Measurements from ENCODE around the gene TMEM229B.

- TF ChIP-seq BHLHE40 (IDR thresholded peaks at IDR 0.05; ENCODE audit: low read depth, low read length), result no peak
- TF ChIP-seq CTCF (conservative IDR thresholded peaks at IDR 0.05; ENCODE audit: low read depth, low read length), result no peak
- no peak for TF ChIP-seq RCOR1 (IDR thresholded peaks at IDR 0.05; ENCODE audit: insufficient replicate concordance, low read length)
- no peak for TF ChIP-seq SMC3 (IDR thresholded peaks at IDR 0.05; ENCODE audit: low read depth, low read length)
- TF ChIP-seq MXI1 (IDR thresholded peaks at IDR 0.05; ENCODE audit: borderline replicate concordance, low read depth, low read length), result no peak
- TF ChIP-seq POLR2A (IDR thresholded peaks at IDR 0.05; ENCODE audit: low read depth, low read length), result no peak
Measured at GRCh38 chr14:67477926-67478799, 10.4 kb downstream of the TMEM229B start.
